Heart left ventricle (tissue), 16 donors: ENCODE data around the gene XYLT2. TPM values are rescaled to one million over a fixed set of nuclear protein-coding genes. Genes with fewer than 3 reads are reported as not detected.

Experiments
- ATAC-seq, 4 donors: fragments of 200-7000 bp; cut with Tn5 transposase; one replicate each; pipeline ENCODE4 v1.9.1; 2020 to 2022; ENCODE audit warnings: moderate library complexity in 4 of 4, mild to moderate bottlenecking in 3 of 4, moderate number of reproducible peaks in 1 of 4
- DNase-seq, 5 donors: peaks; one replicate each; pipeline ENCODE4 v3.0.0-alpha.2; 2020
- H3K27ac ChIP-seq, 12 donors: fragments of 200-600 bp; sonication (generic) in 4 of 12; one replicate each; pipeline versions ENCODE4 v1.5.0 to v1.8.0; 2016 to 2022; ENCODE audit warnings: mild to moderate bottlenecking in 2 of 12
- H3K27me3 ChIP-seq, 9 donors: fragments of 200-600 bp; sonication (generic) in 2 of 9; one replicate each; pipeline versions ENCODE4 v1.5.1 to v1.8.0; 2016 to 2022; ENCODE audit warnings: mild to moderate bottlenecking in 3 of 9
- H3K36me3 ChIP-seq, 9 donors: fragments of 200-600 bp; sonication (generic) in 2 of 9; one replicate each; pipeline versions ENCODE4 v1.5.0 to v1.8.0; 2018 to 2022; ENCODE audit warnings: mild to moderate bottlenecking in 2 of 9
- H3K4me1 ChIP-seq, 12 donors: fragments of 200-600 bp; sonication (generic) in 4 of 12; one replicate each; pipeline versions ENCODE4 v1.5.0 to v1.8.0; 2016 to 2022; ENCODE audit warnings: mild to moderate bottlenecking in 3 of 12
- H3K4me3 ChIP-seq, 12 donors: fragments of 200-600 bp; sonication (generic) in 4 of 12; one replicate each; pipeline versions ENCODE4 v1.5.0 to v1.8.0; 2017 to 2022; ENCODE audit warnings: mild to moderate bottlenecking in 9 of 12, moderate library complexity in 4 of 12
- H3K9me3 ChIP-seq, 12 donors: fragments of 200-600 bp; sonication (generic) in 4 of 12; one replicate each; pipeline versions ENCODE4 v1.5.0 to v1.8.0; 2016 to 2022; ENCODE audit warnings: mild to moderate bottlenecking in 1 of 12
- POLR2A ChIP-seq, 2 donors: fragments of 450-650 bp; IDR thresholded peaks; one replicate each; pipeline ENCODE4 v1.6.1; 2017; ENCODE audit warnings: antibody characterized with exemption in 2 of 2, mild to moderate bottlenecking in 2 of 2, moderate library complexity in 2 of 2
- WGBS, 4 donors: extraction: QIAGEN DNeasy Blood & Tissue Kit in 2 of 4; methylation state at CpG; one replicate each; pipeline versions ENCODE4 v1.1.5 to v1.1.7; 2013 to 2018; 5-methylcytosine and 5-hydroxymethylcytosine counted together
- intact Hi-C, 10 donors: fragments of 100-400 bp; cut with DNase I; formaldehyde crosslinking; loops; one replicate each; pipeline versions ENCODE4 v1.11.1 to v1.14.2; 2022
- long read RNA-seq, 3 donors: library from polyadenylated mRNA; unstranded; transcript quantifications; one replicate each; pipeline ENCODE4 v2.0.0, GENCODE V29; 2020 to 2021
- polyA plus RNA-seq, 2 donors: library from polyadenylated mRNA; stranded (reverse); fragments of 200-250 nt; gene quantifications; one replicate each; pipeline ENCODE4 v1.2.3, GENCODE V29; 2013
- total RNA-seq, 9 donors: library from RNA; depleted of rRNA in 2 of 9; stranded (reverse); fragments of >200 nt in 2 of 9; fragmentation: NEBNext Ultra II Directional in 3 of 9; extraction: Animal tissue kit (Norgen Biotek cat#: 25700) in 3 of 9; gene quantifications; one replicate each; pipeline versions ENCODE4 v1.1.0 to v1.2.4, GENCODE V29; 2016 to 2023
- TF ChIP-seq, protein P1 (sequence below), 12 donors: fragments of 200-600 bp; sonication (generic) in 4 of 12; IDR thresholded peaks; one replicate each; pipeline versions ENCODE4 v1.5.0 to v1.8.0; 2018 to 2022; ENCODE audit warnings: antibody characterized with exemption in 12 of 12, mild to moderate bottlenecking in 5 of 12
- donor health status: ischemic (EF 13 %, LVEDD 7.1; RV severe dilation, severe dysfunction).
- donor health status: healthy with polysubstance abuse.
- donor health status: DM: no; HTN: yes; CAD: no.
- donor health status: DM: no; HTN: no; CAD: no.
- donor health status: ischemic (EF 25% LVEDD 6.9; RV normal size, moderate dysfunction).
- donor health status: ischemic (EF 25% LVEDD 5.7; RV mildly dilated, moderate dysfunction).
- donor health status: healthy.
- donor health status: DM: yes; HTN: yes; CAD: no.
- donor health status: ischemic (EF 35%, LVEDD 5.7; RV mildly dilated, moderate dysfunction).
- donor health status: nonischemic (EF 11% LVEDD 7.7; RV severe dilation, severe dysfunction).
- donor health status: DM: yes; HTN: yes; CAD: no.
- donor health status: PGD.
- donor health status: ischemic (EF 29% LVEDD 5.4; RV normal size, mild dysfunction).
- donor health status: nonischemic (EF 23%, LVEDD 6.1; RV moderate dilation, normal function).

XYLT2 gene
- total RNA-seq: 10 to 100 TPM; 11.3 to 19.2 (median 13.9) TPM
- 1 to 10 TPM; 9.5 to 9.9 TPM for polyA plus RNA-seq
- long read RNA-seq, donor 1, transcript XYLT2-201 (11 exons, 3,507 nt): major isoform, 6 of 18 reads
- long read RNA-seq, donor 1, partial matches to known transcripts: 7 of 18 reads
- long read RNA-seq, donor 1, other reads (novel, unspliced or antisense): 1 of 18 reads
- long read RNA-seq, donor 2, transcript XYLT2-201 (11 exons, 3,507 nt): major isoform, 35 of 51 reads
- long read RNA-seq, donor 2, partial matches to known transcripts: 12 of 51 reads
- long read RNA-seq, donor 2, other reads (novel, unspliced or antisense): 2 of 51 reads
- long read RNA-seq, donor 3, transcript XYLT2-201 (11 exons, 3,507 nt): major isoform, 11 of 25 reads
- long read RNA-seq, donor 3, partial matches to known transcripts: 7 of 25 reads
- long read RNA-seq, donor 3, other reads (novel, unspliced or antisense): 4 of 25 reads

DNA sequence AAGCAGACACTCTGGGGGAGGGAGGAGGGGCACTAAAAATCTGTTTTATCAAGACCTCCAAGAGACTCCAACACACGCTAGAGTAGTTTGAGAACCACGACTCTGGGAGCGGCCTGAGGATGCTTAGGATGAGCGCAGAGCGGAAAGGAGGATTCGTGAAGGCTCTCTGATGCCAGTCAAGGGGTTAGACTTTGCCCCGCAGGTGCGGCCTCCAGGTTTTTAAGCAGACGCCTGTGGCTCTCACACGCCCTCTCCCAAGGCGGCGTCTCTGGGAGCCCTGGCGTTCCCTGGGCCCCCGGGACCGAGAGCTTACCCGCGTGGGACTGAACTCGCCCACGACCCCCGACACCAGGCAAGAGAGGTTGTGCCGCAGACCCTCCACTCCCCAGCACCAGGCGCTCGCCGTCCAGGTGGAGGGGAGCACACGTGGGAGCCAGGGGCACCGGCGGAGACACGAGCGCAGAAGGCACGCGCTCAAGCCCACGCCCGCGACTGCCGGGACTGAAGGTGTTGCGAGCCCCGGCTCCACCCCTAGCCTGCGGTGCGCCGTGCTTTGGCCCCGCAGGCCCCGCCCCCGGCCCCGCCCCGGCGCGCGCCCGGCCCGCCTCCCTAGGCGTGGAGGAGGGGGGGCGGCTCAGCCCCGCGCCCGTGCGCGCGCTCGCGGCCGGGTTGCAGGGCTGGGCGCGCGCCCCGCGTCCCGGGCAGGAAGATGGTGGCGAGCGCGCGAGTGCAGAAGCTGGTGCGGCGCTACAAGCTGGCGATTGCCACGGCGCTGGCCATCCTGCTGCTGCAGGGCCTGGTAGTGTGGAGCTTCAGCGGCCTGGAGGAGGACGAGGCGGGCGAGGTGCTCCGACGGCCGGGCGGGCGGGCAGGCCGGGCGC lies at the start of gene XYLT2:
TSS of gene XYLT2 (plus strand) at position 695 of the 881 bp plus-strand sequence. CDS start at position 710, 15 bp downstream.
- Histone ChIP-seq H3K27ac (peak within 1 kb of the TSS in 11 of 12 donors; percentile 4 to 73 (median 64)), H3K27me3 (no peaks in the 10 kb centered on the region), H3K36me3 (no peaks in the 10 kb centered on the region), H3K4me1 (peaks cover 0 to 36% (median 24%) of the 10 kb centered on the region in 12 donors), H3K4me3 (peak within 1 kb of the TSS; percentile 68 to 99 (median 90)), H3K9me3 (no peaks in the 10 kb centered on the region)
- DNase-seq (peak; percentile 88 to 94 (median 90)), ATAC-seq (peak; percentile 82 to 93 (median 90))
- TF ChIP-seq POLR2A (IDR thresholded peaks at IDR 0.05): peak in 1 of 2 donors; percentile 51
- TF ChIP-seq, protein P1, sequence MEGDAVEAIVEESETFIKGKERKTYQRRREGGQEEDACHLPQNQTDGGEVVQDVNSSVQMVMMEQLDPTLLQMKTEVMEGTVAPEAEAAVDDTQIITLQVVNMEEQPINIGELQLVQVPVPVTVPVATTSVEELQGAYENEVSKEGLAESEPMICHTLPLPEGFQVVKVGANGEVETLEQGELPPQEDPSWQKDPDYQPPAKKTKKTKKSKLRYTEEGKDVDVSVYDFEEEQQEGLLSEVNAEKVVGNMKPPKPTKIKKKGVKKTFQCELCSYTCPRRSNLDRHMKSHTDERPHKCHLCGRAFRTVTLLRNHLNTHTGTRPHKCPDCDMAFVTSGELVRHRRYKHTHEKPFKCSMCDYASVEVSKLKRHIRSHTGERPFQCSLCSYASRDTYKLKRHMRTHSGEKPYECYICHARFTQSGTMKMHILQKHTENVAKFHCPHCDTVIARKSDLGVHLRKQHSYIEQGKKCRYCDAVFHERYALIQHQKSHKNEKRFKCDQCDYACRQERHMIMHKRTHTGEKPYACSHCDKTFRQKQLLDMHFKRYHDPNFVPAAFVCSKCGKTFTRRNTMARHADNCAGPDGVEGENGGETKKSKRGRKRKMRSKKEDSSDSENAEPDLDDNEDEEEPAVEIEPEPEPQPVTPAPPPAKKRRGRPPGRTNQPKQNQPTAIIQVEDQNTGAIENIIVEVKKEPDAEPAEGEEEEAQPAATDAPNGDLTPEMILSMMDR (IDR thresholded peaks at IDR 0.05): no peak
- 3 to 6% (median 4%) methylated on average over 45 to 87 of the region's 87 CpGs for WGBS, 4 donors
- intact Hi-C loops: no loop called here

DNA sequence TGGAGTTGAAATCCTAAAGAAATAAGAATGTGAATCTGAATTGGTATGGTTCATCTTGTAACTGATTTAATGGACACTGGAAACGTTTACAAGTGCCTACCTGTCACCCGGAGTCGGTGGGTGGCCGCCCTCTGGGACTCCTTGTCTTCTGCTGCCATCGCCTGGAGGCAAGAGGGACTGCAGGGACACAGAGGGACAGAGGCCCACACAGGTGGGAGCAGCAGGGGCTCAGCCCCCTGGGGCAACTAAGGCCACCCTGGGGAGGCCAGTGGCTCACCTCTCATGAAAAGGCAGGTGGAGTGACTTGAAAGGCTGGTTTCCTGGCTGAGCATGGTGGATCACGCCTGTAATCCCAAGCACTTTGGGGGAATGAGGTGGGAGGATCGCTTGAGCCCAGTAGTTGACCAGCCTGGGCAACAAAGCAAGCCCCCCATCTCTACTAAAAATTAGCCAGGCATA lies 48.5 kb upstream of the XYLT2 start:
- Histone ChIP-seq H3K27me3 (peaks cover 0 to 3% (median 0%) of the 10 kb centered on the region in 9 donors), H3K4me3 (no peak overlapping the region), H3K4me1 (no peaks in the 10 kb centered on the region), H3K36me3 (no peaks in the 10 kb centered on the region), H3K9me3 (no peaks in the 10 kb centered on the region), H3K27ac (no peak overlapping the region)
- DNase-seq: peak; percentile 67 to 87 (median 74)
- 5 to 24% (median 21%) methylated on average over 6 to 7 of the region's 7 CpGs for WGBS, 4 donors
- peak; percentile 87 to 93 (median 92) for ATAC-seq
- TF ChIP-seq, protein P1 (IDR thresholded peaks at IDR 0.05): peak; percentile 86 to 97 (median 94)
- no peak for TF ChIP-seq POLR2A (IDR thresholded peaks at IDR 0.05)
- intact Hi-C loops: loop anchor here (1.0 to 10.0 kb wide), 9 partner anchors 97 to 273 kb away; partner anchors contain the start of genes PDK2 (in 4 of the 10) and COL1A1 (in 3 of the 10)

DNA sequence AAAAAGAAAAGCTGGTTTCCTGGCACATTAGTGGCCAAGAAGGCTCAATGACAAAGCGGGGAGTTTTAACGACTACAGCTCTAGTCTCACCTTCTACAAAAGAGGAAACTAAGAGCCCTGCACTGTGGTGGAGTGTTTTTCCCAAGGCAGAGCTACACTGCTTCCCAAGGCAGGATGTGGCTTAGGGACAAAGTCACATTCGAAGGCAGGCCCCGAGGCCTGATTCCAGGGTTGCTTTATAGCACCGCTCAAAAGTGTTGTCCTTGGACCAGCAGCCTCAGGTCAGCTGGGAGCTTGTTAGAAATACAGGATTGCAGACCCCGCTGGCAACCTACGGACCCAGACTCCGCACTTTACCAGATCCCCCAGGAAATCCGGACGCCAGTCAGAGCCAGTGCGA lies 47.9 kb upstream of the XYLT2 start:
- H3K36me3 ChIP-seq: no peaks in the 10 kb centered on the region
- no peak overlapping the region for H3K27ac ChIP-seq
- no peaks in the 10 kb centered on the region for H3K9me3 ChIP-seq
- TF ChIP-seq, protein P1 (IDR thresholded peaks at IDR 0.05): no peak
- no peak for TF ChIP-seq POLR2A (IDR thresholded peaks at IDR 0.05)
- H3K4me3 ChIP-seq: no peak overlapping the region
- intact Hi-C loops: loop anchor here in 7 of 10 donors (5.0 to 10.0 kb wide), 4 partner anchors 203 to 273 kb away; partner anchors contain the start of gene PDK2 (in 3 of the 7)
- H3K4me1 ChIP-seq: no peaks in the 10 kb centered on the region
- DNase-seq (no peak), ATAC-seq (no peak)
- H3K27me3 ChIP-seq: peaks cover 0 to 4% (median 0%) of the 10 kb centered on the region in 9 donors
- 65 to 74% (median 71%) methylated on average over 11 of the region's 11 CpGs for WGBS, 4 donors
